GM12878 (cell line): ENCODE measurements around the gene HIRIP3. TPM values are rescaled to one million over a fixed set of nuclear protein-coding genes. Genes with fewer than 3 reads are reported as not detected.

Experiments used
- ATAC-seq: fragments of 200-7000 bp; cut with Tn5 transposase; 3 replicates; pipeline ENCODE4 v1.9.1; 2020; ENCODE audit warnings: mild to moderate bottlenecking, moderate library complexity
- BruUV-seq: library from RNA; stranded (reverse); fragments of 400-500 nt; replicated peaks from 2 replicates; lab custom pipeline; 2021; lab: Mats Ljungman, UMichigan
- CTCF ChIA-PET: fragments of 300-600 bp; sonication (Branson Sonifier 250); formaldehyde crosslinking; extraction: SDS; loops from one replicate; lab custom pipeline; 2021; ENCODE audit warnings: inconsistent platforms; lab: Yijun Ruan, JAX
- POLR2A ChIA-PET: fragments of 350-600 bp; formaldehyde crosslinking; extraction: SDS; loops from one replicate; lab custom pipeline; 2021; ENCODE audit warnings: inconsistent platforms; lab: Charles Lee
- RAD21 ChIA-PET: fragments of 300-600 bp; sonication (Branson Sonifier 250); formaldehyde crosslinking; loops from one replicate; lab custom pipeline; 2023; ENCODE audit warnings: antibody characterized with exemption; ENCODE audit not compliant: unreplicated experiment; lab: Charles Lee
- SMC1A ChIA-PET: fragments of 300-600 bp; sonication (Branson Sonifier 250); formaldehyde crosslinking; loops from one replicate; lab custom pipeline; 2023; ENCODE audit not compliant: unreplicated experiment, uncharacterized antibody; lab: Charles Lee
- DNase-seq: peaks from one replicate; pipeline ENCODE4 v3.0.0-alpha.2; 2011; ENCODE audit warnings: low read depth, low spot score
- FAIRE-seq: peaks from 3 replicates; lab custom pipeline; 2011; peaks lifted over from hg19 to GRCh38; lab: Jason Lieb, UNC
- H2AFZ ChIP-seq: 2 replicates; pipeline ENCODE4 v1.6.0; 2011; ENCODE audit warnings: low read depth, low read length, control low read depth; ENCODE audit not compliant: control insufficient read depth
- H3K27ac ChIP-seq: 2 replicates; pipeline ENCODE4 v1.5.1; 2011; ENCODE audit warnings: control low read depth; ENCODE audit not compliant: control insufficient read depth, insufficient read depth
- H3K27me3 ChIP-seq, 2 experiments: replicated peaks in 1 of 2; 2 replicates each; pipeline versions ENCODE4 v1.6.0 to v1.6.1; 2011; ENCODE audit warnings: low read length in 1 of 2; ENCODE audit not compliant: control insufficient read depth in 2 of 2, insufficient read depth in 2 of 2
- H3K36me3 ChIP-seq, 2 experiments: 2 replicates each; pipeline ENCODE4 v1.5.1; 2011; ENCODE audit warnings: low read length in 1 of 2; ENCODE audit not compliant: control insufficient read depth in 2 of 2, insufficient read depth in 2 of 2
- H3K4me1 ChIP-seq: 2 replicates; pipeline ENCODE4 v1.6.1; 2011; ENCODE audit warnings: mild to moderate bottlenecking, low read length, moderate library complexity, mixed read lengths; ENCODE audit not compliant: control insufficient read depth, insufficient read depth
- H3K4me2 ChIP-seq: 2 replicates; pipeline ENCODE4 v1.6.0; 2011; ENCODE audit warnings: control low read depth; ENCODE audit not compliant: control insufficient read depth, insufficient read depth
- H3K4me3 ChIP-seq: fragments of 200-600 bp; sonication (generic); 2 replicates; pipeline ENCODE4 v1.5.1; 2016
- H3K79me2 ChIP-seq: 2 replicates; pipeline ENCODE4 v1.6.0; 2011; ENCODE audit warnings: low read length; ENCODE audit not compliant: control insufficient read depth, insufficient read depth
- H3K9ac ChIP-seq: 2 replicates; pipeline ENCODE4 v1.8.0; 2011; ENCODE audit warnings: low read length, control low read depth, mixed read lengths; ENCODE audit not compliant: control insufficient read depth, insufficient read depth
- H3K9me3 ChIP-seq: replicated peaks from 3 replicates; pipeline ENCODE4 v1.5.1; 2011; ENCODE audit warnings: mild to moderate bottlenecking, low read length; ENCODE audit not compliant: control insufficient read depth, insufficient read depth
- H4K20me1 ChIP-seq: 2 replicates; pipeline ENCODE4 v1.6.0; 2011; ENCODE audit not compliant: control insufficient read depth, insufficient read depth
- ATF7 ChIP-seq: fragments of 450-650 bp; IDR thresholded peaks from 2 replicates; pipeline ENCODE4 v1.6.1; 2016; ENCODE audit warnings: low read depth, mild to moderate bottlenecking
- JUND ChIP-seq: IDR thresholded peaks from 2 replicates; pipeline ENCODE4 v1.6.1; 2012; ENCODE audit warnings: low read depth, mild to moderate bottlenecking, low read length, improper control_type of control experiment, moderate library complexity
- NBN ChIP-seq: fragments of 450-650 bp; IDR thresholded peaks from 2 replicates; pipeline ENCODE4 v1.6.1; 2016
- NRF1 ChIP-seq: conservative IDR thresholded peaks from 2 replicates; pipeline ENCODE4 v1.6.1; 2011; ENCODE audit warnings: mild to moderate bottlenecking, low read depth, low read length, improper control_type of control experiment
- STAT1 ChIP-seq: fragments of 450-650 bp; conservative IDR thresholded peaks from 2 replicates; pipeline ENCODE4 v1.6.1; 2014; ENCODE audit warnings: antibody characterized with exemption, mild to moderate bottlenecking
- TCF12 ChIP-seq: IDR thresholded peaks from 2 replicates; pipeline ENCODE4 v1.6.1; 2011; ENCODE audit warnings: low read depth, mild to moderate bottlenecking, low read length
- WGBS: methylation state at CpG from one replicate; pipeline ENCODE4 v1.1.6; 2016; ENCODE audit warnings: low lambda C conversion rate; ENCODE audit not compliant: insufficient replicate concordance, insufficient coverage; ENCODE audit errors: missing lambda C conversion rate; 5-methylcytosine and 5-hydroxymethylcytosine counted together
- in situ Hi-C: fragments of 300-500 bp; cut with MboI; formaldehyde crosslinking; loops from 9 replicates; pipeline ENCODE4 v1.14.3; 2018; ENCODE audit warnings: mixed read lengths
- intact Hi-C: fragments of 100-400 bp; cut with micrococcal nuclease; formaldehyde crosslinking; loops from one replicate; pipeline ENCODE4 v1.14.2; 2022; ENCODE audit not compliant: unreplicated experiment
- polyA plus RNA-seq, 11 experiments: library from polyadenylated mRNA; depleted of rRNA in 4 of 11; unstranded in 6 of 11; stranded (reverse) in 5 of 11; fragments of >200 nt; fragmentation: Nextera tagmentation in 4 of 11; fragmentation: Illumina TruSeq in 1 of 11; extraction: Ambion mirVana in 4 of 11; extraction: Trizol in 1 of 11; gene quantifications; 1 replicate in 1 of 11; 2 replicates in 10 of 11; pipeline versions ENCODE4 v1.2.1 to v1.2.3, GENCODE V29; 2011 to 2016; ENCODE audit warnings: inconsistent platforms in 2 of 11, missing spikeins in 2 of 11, low read depth in 1 of 11
- total RNA-seq, 4 experiments: library from RNA; depleted of rRNA in 3 of 4; stranded (reverse); fragments of >200 nt in 3 of 4; fragmentation: Illumina TruSeq in 1 of 4; extraction: Trizol in 1 of 4; gene quantifications; 2 replicates each; pipeline versions ENCODE4 v1.2.1 to v1.2.3, GENCODE V29; 2013 to 2021
- TF ChIP-seq, protein P1 (sequence below): IDR thresholded peaks from 2 replicates; pipeline ENCODE4 v1.6.1; 2012; ENCODE audit warnings: low read depth, low read length, improper control_type of control experiment

HIRIP3 gene
- total and polyA plus RNA-seq, 10 of the 15 experiments (the other 5 are each of a cell fraction or from before 2014, with no cell fraction given): 4.1 to 43.5 (median 23.9) TPM

DNA sequence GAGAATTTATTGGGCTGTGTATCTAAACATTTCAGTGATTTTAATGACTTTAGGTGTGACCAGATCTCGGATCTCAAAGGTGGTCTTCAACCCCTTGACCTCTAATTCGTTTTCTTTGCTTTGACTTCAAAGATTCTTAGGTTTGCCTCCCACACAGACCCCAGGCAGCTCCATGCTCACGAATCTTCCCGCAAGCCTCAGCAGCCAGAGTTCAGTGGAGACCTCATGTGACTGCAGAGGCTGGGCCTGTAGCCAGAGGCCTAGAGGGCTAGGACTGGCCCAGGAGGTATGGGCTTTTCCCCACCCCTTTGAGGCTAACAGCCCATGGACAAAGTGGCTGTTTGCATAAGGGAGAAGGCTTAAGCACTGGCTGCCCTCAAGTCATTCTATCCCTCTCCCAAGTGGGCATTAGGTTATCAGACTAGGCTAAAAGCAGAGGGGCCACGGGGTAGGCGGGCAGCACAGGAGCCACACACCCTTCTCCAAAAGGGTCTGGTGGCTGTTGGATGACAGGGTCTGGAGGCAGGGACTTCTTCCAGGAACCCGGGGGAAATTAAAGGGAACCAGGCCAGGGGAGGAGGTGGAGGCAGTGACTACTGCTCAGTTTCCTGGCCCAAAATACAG, 3.0 kb downstream of the HIRIP3 start:
- Histone ChIP-seq H3K4me3 (no peak overlapping the region), H3K27me3 (no peaks in the 10 kb centered on the region), H3K79me2 (peaks cover 19% of the 10 kb centered on the region), H4K20me1 (no peaks in the 10 kb centered on the region), H3K9me3 (no peaks in the 10 kb centered on the region), H3K4me2 (no peak overlapping the region), H2AFZ (no peak overlapping the region), H3K9ac (no peak overlapping the region), H3K4me1 (peaks cover 9% of the 10 kb centered on the region), H3K27ac (no peak overlapping the region), H3K36me3 (peaks cover 3 to 22% of the 10 kb centered on the region in 2 experiments; a peak in 3 of 4 replicates)
- in situ Hi-C loops: no loop called here
- 86% methylated on average over 7 of the region's 7 CpGs for WGBS
- intact Hi-C loops: no loop called here
- BruUV-seq: no TSS peak
- no peak for TF ChIP-seq ATF7
- TF ChIP-seq, protein P1, sequence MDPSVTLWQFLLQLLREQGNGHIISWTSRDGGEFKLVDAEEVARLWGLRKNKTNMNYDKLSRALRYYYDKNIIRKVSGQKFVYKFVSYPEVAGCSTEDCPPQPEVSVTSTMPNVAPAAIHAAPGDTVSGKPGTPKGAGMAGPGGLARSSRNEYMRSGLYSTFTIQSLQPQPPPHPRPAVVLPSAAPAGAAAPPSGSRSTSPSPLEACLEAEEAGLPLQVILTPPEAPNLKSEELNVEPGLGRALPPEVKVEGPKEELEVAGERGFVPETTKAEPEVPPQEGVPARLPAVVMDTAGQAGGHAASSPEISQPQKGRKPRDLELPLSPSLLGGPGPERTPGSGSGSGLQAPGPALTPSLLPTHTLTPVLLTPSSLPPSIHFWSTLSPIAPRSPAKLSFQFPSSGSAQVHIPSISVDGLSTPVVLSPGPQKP: no peak
- TF ChIP-seq STAT1: no peak
- no peak for TF ChIP-seq JUND
- no peak for TF ChIP-seq TCF12
- no peak for TF ChIP-seq NBN
- no peak for TF ChIP-seq NRF1
- SMC1A ChIA-PET: no interaction called here
- no peak for ATAC-seq
- no peak for DNase-seq
- POLR2A ChIA-PET: interaction anchor here (0.5 to 2.1 kb wide), 3 partner anchors 17 to 69 kb away, joined by 3 to 8 read pairs (median 3); no protein-coding TSS in a partner anchor
- CTCF ChIA-PET: interaction anchor here (1.7 kb wide), 1 partner anchor 17 kb away, joined by 4 read pairs; no protein-coding TSS in a partner anchor
- no peak for FAIRE-seq
- RAD21 ChIA-PET: no interaction called here
